Thyroid gland (tissue), 4 donors: ENCODE data around the gene FASN. TPM values are rescaled to one million over a fixed set of nuclear protein-coding genes. Genes with fewer than 3 reads are reported as not detected.

Experiments
- DNase-seq, 2 donors: peaks; one replicate each; pipeline ENCODE4 v3.0.0-alpha.2; 2019
- H3K27ac ChIP-seq, 3 donors: fragments of 200-600 bp; sonication (generic); 1 replicate in 2 of 3; 2 replicates in 1 of 3; pipeline ENCODE4 v1.5.1; 2016 to 2019; ENCODE audit warnings: mild to moderate bottlenecking in 1 of 3, moderate library complexity in 1 of 3
- H3K27me3 ChIP-seq: fragments of 200-600 bp; sonication (generic); one replicate; pipeline ENCODE4 v1.5.1; 2019
- H3K36me3 ChIP-seq, 2 donors: fragments of 200-600 bp; sonication (generic); one replicate each; pipeline ENCODE4 v1.5.1; 2016 to 2019
- H3K4me1 ChIP-seq, 2 donors: fragments of 200-600 bp; sonication (generic); one replicate each; pipeline ENCODE4 v1.5.1; 2017 to 2019
- H3K4me3 ChIP-seq, 3 donors: fragments of 200-600 bp; sonication (generic); replicated peaks in 1 of 3; 1 replicate in 2 of 3; 2 replicates in 1 of 3; pipeline ENCODE4 v1.5.1; 2016; ENCODE audit warnings: mild to moderate bottlenecking in 1 of 3
- H3K9me3 ChIP-seq: fragments of 200-600 bp; sonication (generic); one replicate; pipeline ENCODE4 v1.5.1; 2017
- CTCF ChIP-seq, 6 experiments: fragments of 200-600 bp in 3 of 6; fragments of 450-650 bp in 3 of 6; sonication (generic) in 3 of 6; IDR thresholded peaks; one replicate each; pipeline ENCODE4 v1.5.1; 2016 to 2019; ENCODE audit warnings: antibody characterized with exemption in 6 of 6, mild to moderate bottlenecking in 2 of 6, inconsistent platforms in 1 of 6, moderate library complexity in 1 of 6
- POLR2A ChIP-seq, 2 donors: fragments of 450-650 bp; IDR thresholded peaks; one replicate each; pipeline ENCODE4 v1.6.1; 2017; ENCODE audit warnings: antibody characterized with exemption in 2 of 2, mild to moderate bottlenecking in 2 of 2, moderate library complexity in 1 of 2
- WGBS, 2 donors: methylation state at CpG; one replicate each; pipeline ENCODE4 v1.1.5; 2017; 5-methylcytosine and 5-hydroxymethylcytosine counted together
- intact Hi-C: fragments of 100-400 bp; cut with DNase I; formaldehyde crosslinking; loops from one replicate; pipeline ENCODE4 v1.15.1; 2023
- total RNA-seq, 4 donors: library from RNA; depleted of rRNA; stranded (reverse); fragments of >200 nt; gene quantifications; one replicate each; pipeline ENCODE4 v1.2.3, GENCODE V29; 2016

The FASN gene
- total RNA-seq, 4 donors from 2014 or later: 23.5 to 92.5 (median 77.3) TPM

GRCh38 chr17:82061047-82061925 lies 36.8 kb downstream of the FASN start:
- Histone ChIP-seq H3K4me1 (peaks cover 19 to 24% of the 10 kb centered on the region in 2 donors), H3K27me3 (no peaks in the 10 kb centered on the region), H3K9me3 (no peaks in the 10 kb centered on the region), H3K36me3 (peaks cover 36 to 53% of the 10 kb centered on the region in 2 donors), H3K27ac (no peak overlapping the region), H3K4me3 (no peak overlapping the region)
- TF ChIP-seq CTCF (IDR thresholded peaks at IDR 0.05): no peak
- TF ChIP-seq POLR2A (IDR thresholded peaks at IDR 0.05): no peak
- 93 to 94% methylated on average over 19 to 25 of the region's 34 CpGs for WGBS, 2 donors
- intact Hi-C loops: no loop called here
- no peak for DNase-seq

GRCh38 chr17:82060614-82061013 lies 37.4 kb downstream of the FASN start:
- H3K4me1 ChIP-seq: peaks cover 13 to 18% of the 10 kb centered on the region in 2 donors
- no peaks in the 10 kb centered on the region for H3K27me3 ChIP-seq
- intact Hi-C loops: no loop called here
- 87 to 93% methylated on average over 7 to 14 of the region's 14 CpGs for WGBS, 2 donors
- DNase-seq: no peak
- H3K9me3 ChIP-seq: no peaks in the 10 kb centered on the region
- no peak for TF ChIP-seq POLR2A (IDR thresholded peaks at IDR 0.05)
- TF ChIP-seq CTCF (IDR thresholded peaks at IDR 0.05): no peak
- H3K27ac ChIP-seq: no peak overlapping the region
- no peak overlapping the region for H3K4me3 ChIP-seq
- H3K36me3 ChIP-seq: peaks cover 43 to 60% of the 10 kb centered on the region in 2 donors

GRCh38 chr17:82060001-82060380 lies 38.0 kb downstream of the FASN start:
- H3K4me1 ChIP-seq: peaks cover 10 to 17% of the 10 kb centered on the region in 2 donors
- no peak overlapping the region for H3K4me3 ChIP-seq
- no peaks in the 10 kb centered on the region for H3K9me3 ChIP-seq
- H3K27ac ChIP-seq: no peak overlapping the region
- 81 to 90% methylated on average over 6 to 14 of the region's 16 CpGs for WGBS, 2 donors
- H3K27me3 ChIP-seq: no peaks in the 10 kb centered on the region
- H3K36me3 ChIP-seq: peaks cover 49 to 66% of the 10 kb centered on the region in 2 donors
- TF ChIP-seq CTCF (IDR thresholded peaks at IDR 0.05): no peak
- no peak for TF ChIP-seq POLR2A (IDR thresholded peaks at IDR 0.05)
- DNase-seq: no peak
- intact Hi-C loops: no loop called here

GRCh38 chr17:82059272-82060000 lies 38.6 kb downstream of the FASN start:
- H3K4me3 ChIP-seq: no peak overlapping the region
- 87 to 100% methylated on average over 4 to 16 of the region's 19 CpGs for WGBS, 2 donors
- H3K4me1 ChIP-seq: peaks cover 5 to 11% of the 10 kb centered on the region in 2 donors
- no peaks in the 10 kb centered on the region for H3K27me3 ChIP-seq
- no peak for DNase-seq
- TF ChIP-seq POLR2A (IDR thresholded peaks at IDR 0.05): no peak
- TF ChIP-seq CTCF (IDR thresholded peaks at IDR 0.05): no peak
- H3K9me3 ChIP-seq: no peaks in the 10 kb centered on the region
- no peak overlapping the region for H3K27ac ChIP-seq
- peaks cover 55 to 71% of the 10 kb centered on the region in 2 donors for H3K36me3 ChIP-seq
- intact Hi-C loops: no loop called here

- DNase-seq: no peak
- Histone ChIP-seq H3K27ac (no peak overlapping the region), H3K4me3 (no peak overlapping the region), H3K4me1 (peaks cover 0 to 5% of the 10 kb centered on the region in 2 donors), H3K27me3 (no peaks in the 10 kb centered on the region), H3K9me3 (no peaks in the 10 kb centered on the region), H3K36me3 (peaks cover 59 to 72% of the 10 kb centered on the region in 2 donors)
- 81 to 94% methylated on average over 10 of the region's 10 CpGs for WGBS, 2 donors
- no peak for TF ChIP-seq CTCF (IDR thresholded peaks at IDR 0.05)
- TF ChIP-seq POLR2A (IDR thresholded peaks at IDR 0.05): no peak
- intact Hi-C loops: no loop called here
Measured at GRCh38 chr17:82058855-82059249, 39.2 kb downstream of the FASN start.
